Ascending aorta (tissue), 2 donors: ENCODE data around the gene MAP3K1. TPM values are rescaled to one million over a fixed set of nuclear protein-coding genes. Genes with fewer than 3 reads are reported as not detected.

Experiments used
- DNase-seq, 2 donors: peaks; one replicate each; pipeline ENCODE4 v3.0.0-alpha.2; 2019; ENCODE audit warnings: low spot score in 2 of 2
- H3K27ac ChIP-seq, 2 donors: fragments of 200-600 bp; sonication (generic); one replicate each; pipeline ENCODE4 v1.5.1; 2016 to 2017; ENCODE audit warnings: mild to moderate bottlenecking in 1 of 2
- H3K27me3 ChIP-seq: fragments of 200-600 bp; sonication (generic); one replicate; pipeline ENCODE4 v1.5.1; 2017
- H3K36me3 ChIP-seq, 2 donors: fragments of 200-600 bp; sonication (generic); one replicate each; pipeline ENCODE4 v1.5.1; 2016
- H3K4me1 ChIP-seq, 2 donors: fragments of 200-600 bp; sonication (generic); one replicate each; pipeline ENCODE4 v1.5.1; 2016 to 2017; ENCODE audit warnings: mild to moderate bottlenecking in 1 of 2
- H3K4me3 ChIP-seq, 2 donors: fragments of 200-600 bp; sonication (generic); one replicate each; pipeline ENCODE4 v1.5.1; 2016 to 2017; ENCODE audit warnings: mild to moderate bottlenecking in 1 of 2
- H3K9me3 ChIP-seq, 2 donors: fragments of 200-600 bp; sonication (generic); one replicate each; pipeline ENCODE4 v1.5.1; 2016
- CTCF ChIP-seq, 3 experiments: fragments of 200-600 bp in 2 of 3; fragments of 450-650 bp in 1 of 3; sonication (generic) in 2 of 3; IDR thresholded peaks; one replicate each; pipeline ENCODE4 v1.5.1; 2016 to 2019; ENCODE audit warnings: antibody characterized with exemption in 3 of 3, mild to moderate bottlenecking in 1 of 3, moderate library complexity in 1 of 3
- intact Hi-C: fragments of 100-400 bp; cut with DNase I; formaldehyde crosslinking; loops from one replicate; pipeline ENCODE4 v1.15.1; 2023
- total RNA-seq: library from RNA; depleted of rRNA; stranded (reverse); fragments of >200 nt; gene quantifications from one replicate; pipeline ENCODE4 v1.1.0, GENCODE V29; 2016

MAP3K1 gene
- total RNA-seq, 1 donor from 2014 or later: 14.7 TPM

DNA sequence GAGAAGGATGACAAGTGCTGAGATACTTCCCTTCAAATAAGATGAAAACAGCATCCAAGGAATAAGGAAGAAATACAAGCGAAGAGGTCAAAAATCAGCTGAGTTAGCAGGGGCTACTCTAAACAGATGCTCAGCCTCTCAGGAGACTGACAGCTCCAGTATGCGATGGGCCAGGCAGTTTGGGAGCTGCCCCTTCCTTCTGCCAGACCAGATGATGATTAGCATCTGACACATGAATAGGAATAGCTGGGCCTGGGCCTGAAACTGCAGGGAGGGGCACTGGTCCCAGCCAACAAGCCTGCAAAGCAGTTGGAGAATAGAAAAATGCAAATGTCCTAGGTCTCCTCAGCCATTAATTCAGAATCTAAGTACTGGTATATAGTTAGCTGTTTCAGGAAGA, 13.1 kb upstream of the MAP3K1 start:
- intact Hi-C loops: no loop called here
- no peak for DNase-seq
- no peak for TF ChIP-seq CTCF (IDR thresholded peaks at IDR 0.05)
- Histone ChIP-seq H3K27me3 (no peaks in the 10 kb centered on the region), H3K4me3 (no peak overlapping the region), H3K9me3 (no peaks in the 10 kb centered on the region), H3K36me3 (no peaks in the 10 kb centered on the region), H3K27ac (no peak overlapping the region), H3K4me1 (no peaks in the 10 kb centered on the region)

DNA sequence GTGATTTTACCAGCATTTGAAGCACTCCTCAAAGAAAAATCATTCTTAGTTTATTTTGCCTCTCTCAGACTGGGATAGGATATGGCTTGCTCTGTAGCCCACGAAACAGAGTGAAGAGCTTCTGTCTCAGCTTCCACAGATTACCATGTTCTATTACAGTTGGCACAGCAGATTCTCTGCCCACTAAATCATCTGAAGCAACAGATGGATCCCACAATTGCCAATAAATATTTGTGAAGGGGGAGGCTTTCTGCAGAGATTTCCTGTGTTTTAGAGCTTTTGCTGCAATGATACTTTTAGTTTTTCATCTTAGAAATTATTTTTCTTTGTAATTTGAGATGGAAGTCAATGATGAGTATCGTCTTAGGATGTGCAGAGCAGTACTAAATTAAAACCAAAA, 12.3 kb upstream of the MAP3K1 start:
- Histone ChIP-seq H3K36me3 (no peaks in the 10 kb centered on the region), H3K27ac (no peak overlapping the region), H3K4me3 (no peak overlapping the region), H3K27me3 (no peaks in the 10 kb centered on the region), H3K9me3 (no peaks in the 10 kb centered on the region), H3K4me1 (no peaks in the 10 kb centered on the region)
- no peak for TF ChIP-seq CTCF (IDR thresholded peaks at IDR 0.05)
- no peak for DNase-seq
- intact Hi-C loops: no loop called here

DNA sequence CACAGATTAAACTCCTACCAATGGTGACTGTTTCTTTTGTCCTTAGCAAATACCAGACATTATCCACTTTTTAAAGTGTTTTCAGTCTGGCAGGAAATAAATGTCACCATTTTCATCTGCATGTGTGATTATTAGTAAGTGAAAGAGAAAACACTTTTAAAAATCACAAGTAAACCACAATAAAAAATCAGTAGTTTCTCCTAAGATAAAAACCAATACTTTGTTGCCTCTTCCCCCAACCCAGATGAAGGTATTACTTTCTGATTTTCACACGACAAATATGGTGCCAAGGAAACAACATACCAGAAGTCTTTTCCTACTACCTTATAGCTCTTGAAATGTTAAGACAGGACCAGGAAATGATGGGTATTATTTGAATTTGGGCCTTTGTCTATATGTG, 11.5 kb upstream of the MAP3K1 start:
- no peaks in the 10 kb centered on the region for H3K9me3 ChIP-seq
- no peak overlapping the region for H3K4me3 ChIP-seq
- no peaks in the 10 kb centered on the region for H3K36me3 ChIP-seq
- intact Hi-C loops: no loop called here
- H3K4me1 ChIP-seq: no peaks in the 10 kb centered on the region
- TF ChIP-seq CTCF (IDR thresholded peaks at IDR 0.05): no peak
- H3K27ac ChIP-seq: no peak overlapping the region
- no peaks in the 10 kb centered on the region for H3K27me3 ChIP-seq
- no peak for DNase-seq

GRCh38 chr5:56807679-56808078, 7.7 kb upstream of the MAP3K1 start:
- Histone ChIP-seq H3K9me3 (no peaks in the 10 kb centered on the region), H3K27ac (no peak overlapping the region)

DNA sequence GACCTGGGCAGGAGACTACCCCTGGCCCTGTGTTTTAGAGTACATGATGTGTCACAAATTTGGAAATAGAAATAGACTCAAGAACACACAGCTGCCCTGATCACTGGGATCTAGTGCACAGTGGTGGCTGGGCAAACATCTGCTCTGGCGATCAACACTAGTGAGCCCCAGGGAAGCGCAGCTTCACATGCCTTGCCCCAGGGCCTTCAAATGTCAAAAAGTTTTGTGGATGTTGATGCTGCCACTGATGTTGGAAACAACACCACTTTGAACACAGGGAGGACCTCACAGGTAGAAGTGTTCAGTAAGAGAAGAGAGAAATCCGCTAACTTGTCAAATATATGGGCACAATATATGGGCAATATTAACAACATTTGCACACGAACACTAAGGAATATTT, 7.1 kb upstream of the MAP3K1 start:
- Histone ChIP-seq H3K27me3 (no peaks in the 10 kb centered on the region), H3K27ac (no peak overlapping the region), H3K4me1 (no peaks in the 10 kb centered on the region), H3K4me3 (no peak overlapping the region), H3K9me3 (no peaks in the 10 kb centered on the region), H3K36me3 (no peaks in the 10 kb centered on the region)
- DNase-seq: no peak
- intact Hi-C loops: no loop called here
- TF ChIP-seq CTCF (IDR thresholded peaks at IDR 0.05): no peak

More at GRCh38 chr5:56807679-56808078, 7.7 kb upstream of the MAP3K1 start:
- intact Hi-C loops: no loop called here
- no peaks in the 10 kb centered on the region for H3K36me3 ChIP-seq
- H3K4me1 ChIP-seq: no peaks in the 10 kb centered on the region
- H3K4me3 ChIP-seq: no peak overlapping the region
- TF ChIP-seq CTCF (IDR thresholded peaks at IDR 0.05): no peak
- H3K27me3 ChIP-seq: no peaks in the 10 kb centered on the region
- no peak for DNase-seq

DNA sequence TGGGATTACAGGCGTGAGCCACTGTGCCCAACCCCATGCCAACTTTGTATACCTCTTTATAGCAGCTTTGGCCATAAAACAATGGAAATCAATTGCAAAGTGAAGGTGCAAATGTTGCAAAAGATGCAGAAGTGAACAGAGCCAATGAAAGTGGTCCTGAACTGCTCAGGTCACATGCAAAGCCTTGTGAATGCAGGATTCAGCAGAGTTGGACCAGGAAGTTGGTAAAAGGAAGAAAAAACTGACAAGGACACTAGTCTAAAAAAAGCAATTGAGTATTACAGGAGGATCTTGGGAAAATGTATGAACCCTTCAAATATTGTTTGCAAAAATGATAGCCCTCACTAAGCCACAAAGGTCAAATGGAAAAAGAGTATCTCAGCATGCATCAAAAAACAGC, 4.5 kb upstream of the MAP3K1 start:
- Histone ChIP-seq H3K9me3 (no peaks in the 10 kb centered on the region), H3K27me3 (no peaks in the 10 kb centered on the region), H3K4me1 (no peaks in the 10 kb centered on the region), H3K4me3 (no peak overlapping the region), H3K27ac (no peak overlapping the region), H3K36me3 (no peaks in the 10 kb centered on the region)
- intact Hi-C loops: loop anchor here (10.0 kb wide), 1 partner anchor 1636 kb away; the partner anchor contains the start of gene CDC20B
- no peak for DNase-seq
- no peak for TF ChIP-seq CTCF (IDR thresholded peaks at IDR 0.05)
